H1 (cell line): ENCODE results near the gene SFMBT2. TPM values are rescaled to one million over a fixed set of nuclear protein-coding genes. Genes with fewer than 3 reads are reported as not detected.

ENCODE experiments used
- CTCF ChIA-PET: fragments of 300-600 bp; sonication (Branson Sonifier 250); formaldehyde crosslinking; loops from one replicate; lab custom pipeline; 2021; ENCODE audit not compliant: partially characterized antibody; lab: Charles Lee
- POLR2A ChIA-PET: fragments of 300-600 bp; sonication (Branson Sonifier 250); formaldehyde crosslinking; loops from one replicate; lab custom pipeline; 2021; ENCODE audit warnings: inconsistent platforms; ENCODE audit not compliant: partially characterized antibody; lab: Charles Lee
- DNase-seq, 2 experiments: peaks; one replicate each; pipeline versions ENCODE4 v3.0.0 to v3.0.0-alpha.2; 2010 to 2022; ENCODE audit warnings: low spot score in 2 of 2, low read depth in 1 of 2, mixed read lengths in 1 of 2
- FAIRE-seq: peaks from 2 replicates; lab custom pipeline; 2011; peaks lifted over from hg19 to GRCh38; lab: Jason Lieb, UNC
- H2AFZ ChIP-seq: 2 replicates; pipeline ENCODE4 v1.8.1; 2012; ENCODE audit warnings: low read length, inconsistent platforms
- H2AK5ac ChIP-seq: 2 replicates; pipeline ENCODE4 v1.6.1; 2013; ENCODE audit warnings: low read depth, low read length
- H2BK120ac ChIP-seq: replicated peaks from 2 replicates; pipeline ENCODE3; 2013; ENCODE audit warnings: low read depth, low read length, inconsistent platforms
- H2BK12ac ChIP-seq: 2 replicates; pipeline ENCODE4 v1.6.1; 2013; ENCODE audit warnings: low read depth, low read length
- H2BK15ac ChIP-seq: 2 replicates; pipeline ENCODE4 v1.6.1; 2013; ENCODE audit warnings: low read length
- H2BK20ac ChIP-seq: 2 replicates; pipeline ENCODE4 v1.6.1; 2013; ENCODE audit warnings: low read length
- H2BK5ac ChIP-seq: 2 replicates; pipeline ENCODE4 v1.6.1; 2013; ENCODE audit warnings: low read depth, low read length
- H3K14ac ChIP-seq: 2 replicates; pipeline ENCODE4 v1.6.1; 2013; ENCODE audit warnings: inconsistent platforms; ENCODE audit not compliant: insufficient read length
- H3K18ac ChIP-seq: 2 replicates; pipeline ENCODE4 v1.6.1; 2013; ENCODE audit warnings: low read length; ENCODE audit errors: extremely low read depth
- H3K23ac ChIP-seq: 2 replicates; pipeline ENCODE4 v1.6.1; 2013; ENCODE audit warnings: inconsistent platforms; ENCODE audit not compliant: insufficient read length
- H3K23me2 ChIP-seq: 2 replicates; pipeline ENCODE4 v1.6.1; 2013; ENCODE audit warnings: low read depth, low read length
- H3K27ac ChIP-seq: 2 replicates; pipeline ENCODE4 v1.6.1; 2011; ENCODE audit warnings: low read depth, low read length, inconsistent platforms
- H3K27me3 ChIP-seq, 4 experiments: replicated peaks in 1 of 4; 1 replicate in 1 of 4; 2 replicates in 3 of 4; pipeline versions ENCODE4 v1.6.1 to v1.8.1; 2011 to 2013; ENCODE audit warnings: low read length in 3 of 4, mild to moderate bottlenecking in 3 of 4, inconsistent platforms in 2 of 4, mixed read lengths in 2 of 4, moderate library complexity in 1 of 4; ENCODE audit not compliant: control insufficient read depth in 3 of 4, insufficient read depth in 3 of 4; ENCODE audit errors: extremely low read depth in 1 of 4
- H3K36me3 ChIP-seq, 4 experiments: 2 replicates each; pipeline versions ENCODE4 v1.6.1 to v1.8.1; 2011 to 2013; ENCODE audit warnings: mild to moderate bottlenecking in 4 of 4, low read length in 3 of 4, moderate library complexity in 2 of 4, control low read depth in 1 of 4, inconsistent platforms in 1 of 4; ENCODE audit not compliant: insufficient read depth in 4 of 4, control insufficient read depth in 2 of 4
- H3K4ac ChIP-seq: replicated peaks from 2 replicates; pipeline ENCODE3; 2013; ENCODE audit warnings: low read length, low read depth, mixed read lengths, inconsistent platforms; ENCODE audit not compliant: insufficient read length
- H3K4me1 ChIP-seq, 4 experiments: replicated peaks in 1 of 4; 1 replicate in 1 of 4; 2 replicates in 3 of 4; pipeline versions ENCODE4 v1.6.1 to v1.8.1; 2011 to 2013; ENCODE audit warnings: low read length in 3 of 4, inconsistent platforms in 2 of 4, mixed read lengths in 1 of 4; ENCODE audit not compliant: insufficient read depth in 4 of 4, control insufficient read depth in 3 of 4
- H3K4me2 ChIP-seq, 2 experiments: 2 replicates each; pipeline versions ENCODE4 v1.6.1 to v1.8.1; 2011 to 2013; ENCODE audit warnings: low read depth in 2 of 2, low read length in 2 of 2, control low read depth in 1 of 2, inconsistent platforms in 1 of 2, mild to moderate bottlenecking in 1 of 2; ENCODE audit not compliant: insufficient read depth in 1 of 2
- H3K4me3 ChIP-seq, 4 experiments: fragments of 200-600, 300-600 bp in 1 of 4; sonication (generic), shearing (Covaris generic), sonication (Bioruptor Twin) in 1 of 4; 2 replicates each; pipeline versions ENCODE4 v1.5.1 to v1.8.1; 2011 to 2016; ENCODE audit warnings: low read length in 4 of 4, low read depth in 3 of 4, control low read depth in 2 of 4, inconsistent platforms in 2 of 4, mild to moderate bottlenecking in 2 of 4, mixed read lengths in 1 of 4, moderate library complexity in 1 of 4; ENCODE audit not compliant: insufficient read depth in 2 of 4; ENCODE audit errors: extremely low read depth in 1 of 4
- H3K56ac ChIP-seq: replicated peaks from 2 replicates; pipeline ENCODE3; 2013; ENCODE audit warnings: low read depth, mild to moderate bottlenecking, mixed read lengths, low read length, inconsistent platforms; ENCODE audit not compliant: insufficient read length
- H3K79me1 ChIP-seq: 2 replicates; pipeline ENCODE4 v1.6.1; 2013; ENCODE audit warnings: low read depth, low read length, control low read depth
- H3K79me2 ChIP-seq, 2 experiments: 2 replicates each; pipeline versions ENCODE4 v1.6.1 to v1.8.1; 2012 to 2013; ENCODE audit warnings: low read length in 2 of 2, mild to moderate bottlenecking in 2 of 2, inconsistent platforms in 1 of 2; ENCODE audit not compliant: insufficient read depth in 2 of 2, control insufficient read depth in 1 of 2
- H3K9ac ChIP-seq, 4 experiments: replicated peaks in 1 of 4; 1 replicate in 1 of 4; 2 replicates in 3 of 4; pipeline versions ENCODE4 v1.6.1 to v1.8.1; 2011 to 2013; ENCODE audit warnings: low read depth in 3 of 4, low read length in 3 of 4, control low read depth in 2 of 4, mild to moderate bottlenecking in 2 of 4, moderate library complexity in 2 of 4, inconsistent platforms in 1 of 4; ENCODE audit errors: extremely low read depth in 1 of 4
- H3K9me3 ChIP-seq, 2 experiments: 2 replicates each; pipeline versions ENCODE4 v1.6.1 to v1.8.1; 2012 to 2013; ENCODE audit warnings: mild to moderate bottlenecking in 2 of 2, moderate library complexity in 2 of 2, control low read depth in 1 of 2, inconsistent platforms in 1 of 2, low read depth in 1 of 2, low read length in 1 of 2, mixed read lengths in 1 of 2; ENCODE audit not compliant: insufficient read depth in 2 of 2
- H4K20me1 ChIP-seq, 2 experiments: replicated peaks in 1 of 2; 2 replicates each; pipeline versions ENCODE3 to v1.8.1; 2011 to 2013; ENCODE audit warnings: inconsistent platforms in 2 of 2, low read length in 2 of 2, mild to moderate bottlenecking in 1 of 2; ENCODE audit not compliant: insufficient read depth in 2 of 2, control insufficient read depth in 1 of 2
- H4K5ac ChIP-seq: 2 replicates; pipeline ENCODE4 v1.6.1; 2013; ENCODE audit warnings: low read length, low read depth, mixed read lengths, inconsistent platforms; ENCODE audit not compliant: insufficient read length
- H4K8ac ChIP-seq: 2 replicates; pipeline ENCODE4 v1.8.0; 2013; ENCODE audit warnings: mild to moderate bottlenecking, moderate library complexity, low read length, inconsistent platforms; ENCODE audit not compliant: insufficient read depth; ENCODE audit errors: extremely low read depth
- H4K91ac ChIP-seq: replicated peaks from 2 replicates; pipeline ENCODE3; 2013; ENCODE audit warnings: low read length, mixed read lengths, inconsistent platforms; ENCODE audit not compliant: insufficient read length
- BRCA1 ChIP-seq: IDR thresholded peaks from 2 replicates; pipeline ENCODE4 v1.6.1; 2012; ENCODE audit warnings: low read depth, low read length, improper control_type of control experiment
- POU5F1 ChIP-seq: IDR thresholded peaks from 2 replicates; pipeline ENCODE4 v1.6.1; 2011; ENCODE audit warnings: low read depth, mild to moderate bottlenecking, low read length, moderate library complexity
- TCF12 ChIP-seq: IDR thresholded peaks from 2 replicates; pipeline ENCODE4 v1.6.1; 2011; ENCODE audit warnings: low read depth, mild to moderate bottlenecking, low read length
- WGBS, 2 experiments: shearing (Covaris generic) in 1 of 2; methylation state at CpG; one replicate each; pipeline versions ENCODE4 v1.1.6 to v1.1.7; 2013 to 2015; ENCODE audit warnings: low lambda C conversion rate in 2 of 2, mixed read lengths in 2 of 2, inconsistent platforms in 1 of 2, low coverage in 1 of 2, missing lambda C conversion rate in 1 of 2; ENCODE audit not compliant: insufficient replicate concordance in 2 of 2, insufficient coverage in 1 of 2, insufficient read length in 1 of 2; ENCODE audit errors: extremely low coverage in 1 of 2, missing lambda C conversion rate in 1 of 2; 5-methylcytosine and 5-hydroxymethylcytosine counted together
- polyA plus RNA-seq, 7 experiments: library from polyadenylated mRNA; depleted of rRNA in 3 of 7; stranded (reverse) in 5 of 7; unstranded in 2 of 7; fragments of >200 nt in 5 of 7; fragments of 200-250 nt in 2 of 7; gene quantifications; 1 replicate in 5 of 7; 2 replicates in 1 of 7; 4 replicates in 1 of 7; pipeline versions ENCODE4 v1.2.1 to v1.2.3, GENCODE V29; 2011 to 2013; ENCODE audit warnings: missing spikeins in 2 of 7, mixed read lengths in 2 of 7
- total RNA-seq: library from RNA; stranded (reverse); fragmentation: NEBNext Ultra II Directional; extraction: Animal tissue kit (Norgen Biotek cat#: 25700); gene quantifications from 2 replicates; pipeline ENCODE4 v1.2.1, GENCODE V29; 2021

SFMBT2 gene
- total and polyA plus RNA-seq, 2 of the 8 experiments (the other 6 are each of a cell fraction or from before 2014, with no cell fraction given): 2.9 to 11.0 TPM

GRCh38 chr10:7421526-7421925 is 10.7 kb upstream of the SFMBT2 start:
- 95% methylated on average over 1 of the region's 1 CpG; no CpG with 5 or more reads in 1 of the 2 experiments for WGBS, 2 experiments
- H3K18ac ChIP-seq: no peak overlapping the region
- no peak overlapping the region for H4K91ac ChIP-seq
- H3K4me2 ChIP-seq: no peak overlapping the region
- H3K27ac ChIP-seq: no peak overlapping the region
- no peak overlapping the region for H3K4ac ChIP-seq
- no peak overlapping the region for H3K14ac ChIP-seq
- H2BK12ac ChIP-seq: no peak overlapping the region
- H3K79me1 ChIP-seq: no peaks in the 10 kb centered on the region
- ChIA-PET POLR2A (interaction anchor here (0.6 kb wide), 1 partner anchor 55 kb away, joined by 3 read pairs; no protein-coding TSS in a partner anchor), CTCF (interaction anchor here (0.7 to 1.7 kb wide), 2 partner anchors 10 to 109 kb away, joined by 3 to 5 read pairs; partner anchors contain the start of gene SFMBT2)
- TF ChIP-seq BRCA1: no peak
- no peak for TF ChIP-seq TCF12
- no peak for TF ChIP-seq POU5F1
- H3K4me1 ChIP-seq: peaks cover 5 to 23% (median 14%) of the 10 kb centered on the region in 4 experiments; a peak in 6 of 7 replicates
- H4K20me1 ChIP-seq: no peaks in the 10 kb centered on the region
- no peak overlapping the region for H3K23ac ChIP-seq
- FAIRE-seq (no peak), DNase-seq (no peak)
- no peak overlapping the region for H4K5ac ChIP-seq
- H4K8ac ChIP-seq: no peak overlapping the region
- H3K4me3 ChIP-seq: no peak overlapping the region
- no peak overlapping the region for H2AK5ac ChIP-seq
- H2AFZ ChIP-seq: no peak overlapping the region
- H2BK120ac ChIP-seq: no peak overlapping the region
- H3K9me3 ChIP-seq: no peaks in the 10 kb centered on the region
- no peak overlapping the region for H3K9ac ChIP-seq
- no peaks in the 10 kb centered on the region for H3K36me3 ChIP-seq
- 0 out of 7 replicates have a peak, but pooled peaks cover 0 to 1% (median 0%) of the 10 kb centered on the region in 4 experiments for H3K27me3 ChIP-seq
- no peak overlapping the region for H3K56ac ChIP-seq
- H3K23me2 ChIP-seq: no peaks in the 10 kb centered on the region; the same call in none of the 2 replicates
- no peak overlapping the region for H2BK5ac ChIP-seq
- H2BK20ac ChIP-seq: peak overlapping the region; percentile 9; the same call in 1 of the 2 replicates
- H2BK15ac ChIP-seq: no peak overlapping the region
- no peaks in the 10 kb centered on the region for H3K79me2 ChIP-seq
